ENCODE data around the gene MLF2. TPM values are rescaled to one million over a fixed set of nuclear protein-coding genes. Genes with fewer than 3 reads are reported as not detected.

The MLF2 gene
- total and polyA plus RNA-seq, 9 of the 15 experiments (the other 6 are each of a cell fraction or from before 2014, with no cell fraction given): 11.4 to 190 (median 139) TPM

DNA sequence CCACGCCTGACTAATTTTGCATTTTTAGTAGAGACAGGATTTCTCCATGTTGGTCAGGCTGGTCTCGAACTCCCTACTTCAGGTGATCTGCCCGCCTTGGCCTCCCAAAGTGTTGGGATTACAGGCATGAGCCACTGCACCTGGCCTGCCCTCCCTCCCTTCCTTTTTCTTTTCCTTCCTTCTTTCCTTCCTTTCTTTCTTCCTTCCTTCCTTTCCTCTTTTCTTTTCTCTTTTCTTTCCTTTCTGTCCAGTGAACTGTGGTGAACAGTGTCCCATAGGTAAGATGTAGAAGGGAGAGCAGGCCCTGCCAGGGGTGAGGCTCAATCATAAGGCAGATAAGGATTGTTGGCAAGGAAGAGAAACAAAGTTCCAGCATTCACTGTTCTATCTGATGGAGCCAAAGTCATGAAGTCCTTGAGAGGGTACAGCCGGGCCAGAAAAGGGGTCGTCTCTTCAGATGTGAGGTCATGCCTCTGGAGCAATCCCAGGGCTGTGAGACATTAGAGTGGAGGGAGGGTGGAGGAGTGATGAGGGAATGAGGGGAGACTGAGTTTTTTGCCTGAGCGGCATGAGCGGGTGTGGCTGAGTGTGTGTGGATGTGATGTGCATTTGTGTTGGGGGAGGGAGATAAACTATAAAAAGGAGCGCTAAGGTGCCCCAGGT, 4.2 kb upstream of the MLF2 start:
- DNase-seq (ENCODE audit: extremely low read depth in 1 of 4, low spot score in 3 of 4) (no peak), FAIRE-seq (no peak), ATAC-seq (no peak)
- Histone ChIP-seq H3K36me3 (ENCODE audit: control insufficient read depth, insufficient read depth, low read length) (no peaks in the 10 kb centered on the region; the same call in 2 of the 3 replicates), H3K4me3 (no peak overlapping the region), H4K20me1 (replicated peaks; ENCODE audit: control insufficient read depth, insufficient read depth, low read length) (0 out of 2 replicates have a peak, but pooled peaks cover under 1% of the 10 kb centered on the region), H3K9ac (ENCODE audit: insufficient read depth in 1 of 2, low read depth in 2 of 2, low read length in 2 of 2) (peak overlapping the region in 1 of 2 experiments; percentile 0; a peak in 1 of 4 replicates), H3K4me2 (ENCODE audit: insufficient read depth, low read length) (0 out of 2 replicates have a peak overlapping the region, but pooled peaks have one; percentile 6), H3K27me3 (ENCODE audit: control insufficient read depth in 2 of 2, insufficient read depth in 2 of 2, low read length in 2 of 2) (no peaks in the 10 kb centered on the region), H3K79me2 (ENCODE audit: control insufficient read depth, insufficient read depth, low read length) (peaks cover 11% of the 10 kb centered on the region), H3K4me1 (replicated peaks in 1 of 2; ENCODE audit: control insufficient read depth in 2 of 2, insufficient read depth in 2 of 2, low read length in 2 of 2) (peaks cover 17 to 21% of the 10 kb centered on the region in 2 experiments), H2AFZ (ENCODE audit: low read depth, low read length) (peak overlapping the region; percentile 17; the same call in 1 of the 2 replicates), H3K9me1 (ENCODE audit: control insufficient read depth, insufficient read depth, low read length) (no peaks in the 10 kb centered on the region), H3K27ac (ENCODE audit: extremely low read depth, low read depth, low read length) (no peak overlapping the region), H3K9me3 (replicated peaks; ENCODE audit: control insufficient read depth, insufficient read depth, low read depth, low read length) (no peaks in the 10 kb centered on the region)
- CTCF ChIA-PET (ENCODE audit: low intra/inter-chr PET ratio): no interaction called here
- WGBS (ENCODE audit: insufficient coverage, low coverage, missing lambda C conversion rate): 30% methylated on average over 8 of the region's 8 CpGs
- intact Hi-C loops (cut with micrococcal nuclease) (no loop called here), in situ Hi-C loops (cut with MboI) (no loop called here)
- BruUV-seq (replicated peaks): no TSS peak
- POLR2A ChIA-PET: no interaction called here
- TF ChIP-seq ARID1B (IDR thresholded peaks at IDR 0.05) (no peak), CXXC5 (CRISPR knock-in tag; IDR thresholded peaks at IDR 0.05) (no peak), ZBTB8A (IDR thresholded peaks at IDR 0.05; ENCODE audit: partially characterized antibody) (no peak), CBX1 (IDR thresholded peaks at IDR 0.05; ENCODE audit: low read depth) (no peak), ZNF212 (CRISPR knock-in tag; IDR thresholded peaks at IDR 0.05) (no peak)
- TF ChIP-seq, protein P1, sequence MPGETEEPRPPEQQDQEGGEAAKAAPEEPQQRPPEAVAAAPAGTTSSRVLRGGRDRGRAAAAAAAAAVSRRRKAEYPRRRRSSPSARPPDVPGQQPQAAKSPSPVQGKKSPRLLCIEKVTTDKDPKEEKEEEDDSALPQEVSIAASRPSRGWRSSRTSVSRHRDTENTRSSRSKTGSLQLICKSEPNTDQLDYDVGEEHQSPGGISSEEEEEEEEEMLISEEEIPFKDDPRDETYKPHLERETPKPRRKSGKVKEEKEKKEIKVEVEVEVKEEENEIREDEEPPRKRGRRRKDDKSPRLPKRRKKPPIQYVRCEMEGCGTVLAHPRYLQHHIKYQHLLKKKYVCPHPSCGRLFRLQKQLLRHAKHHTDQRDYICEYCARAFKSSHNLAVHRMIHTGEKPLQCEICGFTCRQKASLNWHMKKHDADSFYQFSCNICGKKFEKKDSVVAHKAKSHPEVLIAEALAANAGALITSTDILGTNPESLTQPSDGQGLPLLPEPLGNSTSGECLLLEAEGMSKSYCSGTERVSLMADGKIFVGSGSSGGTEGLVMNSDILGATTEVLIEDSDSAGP (CRISPR knock-in tag; IDR thresholded peaks at IDR 0.05): no peak
- TF ChIP-seq, protein P2, sequence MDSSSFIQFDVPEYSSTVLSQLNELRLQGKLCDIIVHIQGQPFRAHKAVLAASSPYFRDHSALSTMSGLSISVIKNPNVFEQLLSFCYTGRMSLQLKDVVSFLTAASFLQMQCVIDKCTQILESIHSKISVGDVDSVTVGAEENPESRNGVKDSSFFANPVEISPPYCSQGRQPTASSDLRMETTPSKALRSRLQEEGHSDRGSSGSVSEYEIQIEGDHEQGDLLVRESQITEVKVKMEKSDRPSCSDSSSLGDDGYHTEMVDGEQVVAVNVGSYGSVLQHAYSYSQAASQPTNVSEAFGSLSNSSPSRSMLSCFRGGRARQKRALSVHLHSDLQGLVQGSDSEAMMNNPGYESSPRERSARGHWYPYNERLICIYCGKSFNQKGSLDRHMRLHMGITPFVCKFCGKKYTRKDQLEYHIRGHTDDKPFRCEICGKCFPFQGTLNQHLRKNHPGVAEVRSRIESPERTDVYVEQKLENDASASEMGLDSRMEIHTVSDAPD (CRISPR knock-in tag; IDR thresholded peaks at IDR 0.05): no peak
- TF ChIP-seq, protein P3, sequence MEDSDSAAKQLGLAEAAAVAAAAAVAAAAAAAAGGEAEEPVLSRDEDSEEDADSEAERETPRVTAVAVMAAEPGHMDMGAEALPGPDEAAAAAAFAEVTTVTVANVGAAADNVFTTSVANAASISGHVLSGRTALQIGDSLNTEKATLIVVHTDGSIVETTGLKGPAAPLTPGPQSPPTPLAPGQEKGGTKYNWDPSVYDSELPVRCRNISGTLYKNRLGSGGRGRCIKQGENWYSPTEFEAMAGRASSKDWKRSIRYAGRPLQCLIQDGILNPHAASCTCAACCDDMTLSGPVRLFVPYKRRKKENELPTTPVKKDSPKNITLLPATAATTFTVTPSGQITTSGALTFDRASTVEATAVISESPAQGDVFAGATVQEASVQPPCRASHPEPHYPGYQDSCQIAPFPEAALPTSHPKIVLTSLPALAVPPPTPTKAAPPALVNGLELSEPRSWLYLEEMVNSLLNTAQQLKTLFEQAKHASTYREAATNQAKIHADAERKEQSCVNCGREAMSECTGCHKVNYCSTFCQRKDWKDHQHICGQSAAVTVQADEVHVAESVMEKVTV (CRISPR knock-in tag; IDR thresholded peaks at IDR 0.05): no peak
- TF ChIP-seq, protein P4, sequence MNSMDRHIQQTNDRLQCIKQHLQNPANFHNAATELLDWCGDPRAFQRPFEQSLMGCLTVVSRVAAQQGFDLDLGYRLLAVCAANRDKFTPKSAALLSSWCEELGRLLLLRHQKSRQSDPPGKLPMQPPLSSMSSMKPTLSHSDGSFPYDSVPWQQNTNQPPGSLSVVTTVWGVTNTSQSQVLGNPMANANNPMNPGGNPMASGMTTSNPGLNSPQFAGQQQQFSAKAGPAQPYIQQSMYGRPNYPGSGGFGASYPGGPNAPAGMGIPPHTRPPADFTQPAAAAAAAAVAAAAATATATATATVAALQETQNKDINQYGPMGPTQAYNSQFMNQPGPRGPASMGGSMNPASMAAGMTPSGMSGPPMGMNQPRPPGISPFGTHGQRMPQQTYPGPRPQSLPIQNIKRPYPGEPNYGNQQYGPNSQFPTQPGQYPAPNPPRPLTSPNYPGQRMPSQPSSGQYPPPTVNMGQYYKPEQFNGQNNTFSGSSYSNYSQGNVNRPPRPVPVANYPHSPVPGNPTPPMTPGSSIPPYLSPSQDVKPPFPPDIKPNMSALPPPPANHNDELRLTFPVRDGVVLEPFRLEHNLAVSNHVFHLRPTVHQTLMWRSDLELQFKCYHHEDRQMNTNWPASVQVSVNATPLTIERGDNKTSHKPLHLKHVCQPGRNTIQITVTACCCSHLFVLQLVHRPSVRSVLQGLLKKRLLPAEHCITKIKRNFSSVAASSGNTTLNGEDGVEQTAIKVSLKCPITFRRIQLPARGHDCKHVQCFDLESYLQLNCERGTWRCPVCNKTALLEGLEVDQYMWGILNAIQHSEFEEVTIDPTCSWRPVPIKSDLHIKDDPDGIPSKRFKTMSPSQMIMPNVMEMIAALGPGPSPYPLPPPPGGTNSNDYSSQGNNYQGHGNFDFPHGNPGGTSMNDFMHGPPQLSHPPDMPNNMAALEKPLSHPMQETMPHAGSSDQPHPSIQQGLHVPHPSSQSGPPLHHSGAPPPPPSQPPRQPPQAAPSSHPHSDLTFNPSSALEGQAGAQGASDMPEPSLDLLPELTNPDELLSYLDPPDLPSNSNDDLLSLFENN (IDR thresholded peaks at IDR 0.05; ENCODE audit: low read depth in 2 of 2, low read length in 2 of 2): no peak

All from K562 (cell line).